Activated naive CD4-positive, alpha-beta T cell treated with anti-CD3 and anti-CD28 coated beads, Interleukin-2, amount 10 ng/mL, durations not matched to agents 7 days and 5 days (primary cell): ENCODE measurements around the gene AIP.

Experiments used
- CTCF ChIA-PET: fragments of 350-600 bp; sonication (Branson Sonifier 250); formaldehyde crosslinking; loops from one replicate; lab custom pipeline; 2021; ENCODE audit warnings: antibody characterized with exemption; lab: Charles Lee
- DNase-seq: peaks from one replicate; pipeline ENCODE4 v3.0.0-alpha.2; 2020
- H3K27ac Mint-ChIP-seq: one replicate; pipeline ENCODE4 v1.8.0; 2021; ENCODE audit warnings: mild to moderate bottlenecking, moderate library complexity, mixed read lengths
- H3K27me3 Mint-ChIP-seq: one replicate; pipeline ENCODE4 v1.8.0; 2021; ENCODE audit warnings: mild to moderate bottlenecking, mixed read lengths
- H3K36me3 Mint-ChIP-seq: one replicate; pipeline ENCODE4 v1.8.0; 2021; ENCODE audit warnings: mixed read lengths
- H3K4me1 Mint-ChIP-seq: one replicate; pipeline ENCODE4 v1.8.0; 2021; ENCODE audit warnings: mixed read lengths
- H3K4me3 Mint-ChIP-seq: one replicate; pipeline ENCODE4 v1.8.0; 2021; ENCODE audit warnings: mild to moderate bottlenecking, moderate library complexity, mixed read lengths
- H3K9me3 Mint-ChIP-seq: one replicate; pipeline ENCODE4 v1.8.0; 2021; ENCODE audit warnings: mixed read lengths

Gene AIP

DNA sequence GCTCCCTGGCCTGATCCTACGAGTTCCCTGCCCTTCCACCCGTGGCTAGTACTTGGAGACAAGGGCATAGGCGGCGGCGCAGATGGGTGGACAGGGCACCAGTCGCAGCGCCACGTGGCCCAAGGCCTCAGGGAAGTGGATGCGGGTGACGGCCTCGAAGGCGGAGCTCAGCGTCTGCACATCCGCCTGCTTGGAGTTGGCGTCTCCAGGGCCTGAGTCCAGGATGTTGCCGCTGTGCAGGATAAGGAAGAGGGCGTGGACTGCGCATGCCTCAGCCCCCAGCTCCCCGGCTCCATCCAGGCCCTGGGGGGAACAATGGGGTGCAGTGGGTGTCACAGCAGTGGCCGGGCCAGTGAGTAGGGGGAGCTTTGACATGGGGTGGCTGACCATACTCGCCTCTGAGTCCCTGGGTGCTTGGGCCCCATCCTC, 15.7 kb downstream of the AIP start:
- H3K27ac Mint-ChIP-seq, result no peak overlapping the region
- H3K36me3 Mint-ChIP-seq, result peaks cover 36% of the 10 kb centered on the region
- H3K4me1 Mint-ChIP-seq, result peaks cover 20% of the 10 kb centered on the region
- H3K9me3 Mint-ChIP-seq, result no peaks in the 10 kb centered on the region
- CTCF ChIA-PET, result no interaction called here
- no peak for DNase-seq
- no peaks in the 10 kb centered on the region for H3K27me3 Mint-ChIP-seq
- no peak overlapping the region for H3K4me3 Mint-ChIP-seq

DNA sequence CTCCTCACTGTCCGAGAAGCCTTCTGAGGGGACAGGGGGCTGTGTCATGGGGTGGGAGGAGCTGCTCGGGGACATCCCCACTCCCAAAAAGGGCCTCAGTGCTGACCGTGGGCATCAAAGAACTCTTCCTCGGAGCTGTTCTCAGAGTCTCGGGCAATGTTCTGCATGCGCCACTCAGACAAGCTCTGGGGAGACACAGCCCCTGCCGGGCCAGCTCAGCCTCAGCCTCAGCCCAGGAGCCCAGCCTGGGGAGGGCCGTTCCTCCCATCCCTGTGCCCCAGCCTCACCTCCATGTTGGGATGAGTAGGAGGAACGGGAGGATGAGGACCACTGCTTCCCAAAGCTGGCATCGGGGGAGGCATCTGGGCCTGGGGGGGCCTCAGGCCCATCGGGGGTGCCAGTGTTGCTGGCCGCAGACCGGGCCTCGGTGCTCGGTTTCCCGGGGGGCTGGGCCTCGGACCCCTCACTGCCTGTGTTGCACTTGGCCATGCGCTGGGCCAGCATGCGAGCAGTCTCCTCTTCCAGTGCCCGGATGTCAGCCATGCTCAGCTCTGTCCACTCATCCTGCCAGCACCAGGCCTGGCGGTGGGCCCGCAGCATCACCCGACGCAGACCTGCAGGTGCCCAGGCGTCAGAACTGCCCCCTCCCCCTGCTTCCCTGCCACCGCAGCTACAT, 17.1 kb downstream of the AIP start:
- peaks cover 26% of the 10 kb centered on the region for H3K4me1 Mint-ChIP-seq
- peaks cover 33% of the 10 kb centered on the region for H3K36me3 Mint-ChIP-seq
- H3K9me3 Mint-ChIP-seq, result no peaks in the 10 kb centered on the region
- CTCF ChIA-PET, result no interaction called here
- H3K27me3 Mint-ChIP-seq, result no peaks in the 10 kb centered on the region
- H3K27ac Mint-ChIP-seq, result no peak overlapping the region
- H3K4me3 Mint-ChIP-seq, result no peak overlapping the region
- no peak for DNase-seq

DNA sequence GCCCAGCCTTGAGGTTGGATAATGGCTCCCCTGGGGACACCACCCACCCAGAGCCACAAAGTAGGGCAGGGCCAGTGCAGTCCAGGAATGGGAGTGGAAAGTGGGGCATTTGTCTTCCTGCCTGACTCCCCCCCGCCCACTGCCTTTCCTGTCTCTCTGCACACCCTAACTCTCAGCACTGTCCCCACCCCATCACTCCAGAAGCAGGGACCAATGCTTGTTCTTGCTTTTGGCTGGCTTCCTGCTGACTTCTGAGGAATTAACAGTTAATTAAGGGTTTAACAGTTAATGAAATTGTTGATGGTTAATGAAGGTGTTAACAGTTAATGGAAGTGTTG, 17.6 kb downstream of the AIP start:
- CTCF ChIA-PET, result no interaction called here
- H3K9me3 Mint-ChIP-seq, result no peaks in the 10 kb centered on the region
- H3K4me3 Mint-ChIP-seq, result no peak overlapping the region
- peaks cover 27% of the 10 kb centered on the region for H3K4me1 Mint-ChIP-seq
- peak overlapping the region; percentile 13 for H3K27ac Mint-ChIP-seq
- no peaks in the 10 kb centered on the region for H3K27me3 Mint-ChIP-seq
- no peak for DNase-seq
- peaks cover 33% of the 10 kb centered on the region for H3K36me3 Mint-ChIP-seq

DNA sequence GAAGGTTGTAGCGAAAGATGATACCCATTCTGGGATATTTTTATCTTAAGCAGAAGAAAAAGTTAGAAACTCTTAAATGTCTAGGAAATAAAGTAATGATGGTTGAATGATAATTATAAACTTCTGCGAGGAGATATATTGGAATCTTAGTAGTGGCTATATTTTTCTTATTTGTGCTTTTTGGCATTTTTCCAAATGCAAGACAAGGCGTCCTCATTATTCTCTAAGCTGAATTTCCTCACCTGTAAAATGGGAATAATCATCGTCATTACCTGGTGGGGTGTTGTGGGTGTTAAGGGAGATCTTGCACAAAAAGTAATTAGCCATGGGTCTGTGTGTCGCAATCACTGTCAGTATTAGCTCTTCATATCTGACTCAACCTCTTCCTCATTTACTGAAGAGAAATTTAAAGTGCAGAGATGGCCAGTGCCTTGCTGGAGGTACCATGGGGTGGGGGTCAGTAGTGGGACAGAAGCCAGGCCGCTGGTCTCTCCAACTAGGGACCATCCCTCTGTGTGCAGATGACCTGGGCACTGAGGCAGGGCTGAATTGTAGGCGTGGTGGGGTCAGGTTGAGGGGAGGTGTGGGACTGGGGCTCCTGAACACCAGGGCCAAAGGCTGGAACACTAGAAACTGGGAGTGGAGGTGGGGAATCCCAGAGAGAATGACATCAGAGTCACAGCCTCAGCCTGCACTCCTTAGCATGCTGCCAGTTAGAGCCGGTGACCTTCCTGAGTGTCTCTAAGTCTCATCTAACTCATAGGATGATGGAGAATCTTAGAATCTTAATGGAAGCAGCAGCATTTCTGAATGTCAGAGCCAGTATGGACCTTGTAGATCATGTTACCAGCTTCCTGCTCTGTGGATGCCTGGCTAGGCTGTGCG, 18.2 kb downstream of the AIP start:
- H3K36me3 Mint-ChIP-seq, result peaks cover 27% of the 10 kb centered on the region

DNA sequence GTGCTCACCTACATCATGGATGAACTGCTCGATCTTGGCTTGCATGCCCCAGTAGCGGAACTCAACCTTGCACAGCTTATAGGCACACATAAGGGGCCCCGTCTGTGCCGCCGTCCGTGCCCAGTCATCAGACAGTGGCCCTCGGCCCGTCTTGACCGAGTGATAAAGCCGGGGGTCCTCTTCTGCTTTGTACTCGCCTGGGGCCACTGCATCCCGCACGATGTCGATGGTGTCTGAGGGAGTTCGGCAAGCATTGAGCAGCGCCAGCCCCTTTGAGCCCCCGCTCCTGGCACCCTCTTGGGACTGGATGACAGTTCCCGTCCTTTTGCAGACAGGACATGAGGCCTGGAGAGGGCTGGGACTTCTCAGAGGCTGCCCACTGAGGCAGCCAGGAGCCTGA, 19.0 kb downstream of the AIP start:
- peaks cover 41% of the 10 kb centered on the region for H3K4me1 Mint-ChIP-seq
- no peak overlapping the region for H3K27ac Mint-ChIP-seq
- H3K27me3 Mint-ChIP-seq, result no peaks in the 10 kb centered on the region
- H3K9me3 Mint-ChIP-seq, result no peaks in the 10 kb centered on the region
- DNase-seq, result no peak
- no peak overlapping the region for H3K4me3 Mint-ChIP-seq
- CTCF ChIA-PET, result no interaction called here
- H3K36me3 Mint-ChIP-seq, result peaks cover 30% of the 10 kb centered on the region

More for the DNA sequence above, 18.2 kb downstream of the AIP start:
- Mint-ChIP-seq H3K27ac (peak overlapping the region; percentile 13), H3K4me1 (peaks cover 34% of the 10 kb centered on the region), H3K9me3 (no peaks in the 10 kb centered on the region), H3K4me3 (no peak overlapping the region), H3K27me3 (no peaks in the 10 kb centered on the region)
- no peak for DNase-seq
- CTCF ChIA-PET, result no interaction called here

DNA sequence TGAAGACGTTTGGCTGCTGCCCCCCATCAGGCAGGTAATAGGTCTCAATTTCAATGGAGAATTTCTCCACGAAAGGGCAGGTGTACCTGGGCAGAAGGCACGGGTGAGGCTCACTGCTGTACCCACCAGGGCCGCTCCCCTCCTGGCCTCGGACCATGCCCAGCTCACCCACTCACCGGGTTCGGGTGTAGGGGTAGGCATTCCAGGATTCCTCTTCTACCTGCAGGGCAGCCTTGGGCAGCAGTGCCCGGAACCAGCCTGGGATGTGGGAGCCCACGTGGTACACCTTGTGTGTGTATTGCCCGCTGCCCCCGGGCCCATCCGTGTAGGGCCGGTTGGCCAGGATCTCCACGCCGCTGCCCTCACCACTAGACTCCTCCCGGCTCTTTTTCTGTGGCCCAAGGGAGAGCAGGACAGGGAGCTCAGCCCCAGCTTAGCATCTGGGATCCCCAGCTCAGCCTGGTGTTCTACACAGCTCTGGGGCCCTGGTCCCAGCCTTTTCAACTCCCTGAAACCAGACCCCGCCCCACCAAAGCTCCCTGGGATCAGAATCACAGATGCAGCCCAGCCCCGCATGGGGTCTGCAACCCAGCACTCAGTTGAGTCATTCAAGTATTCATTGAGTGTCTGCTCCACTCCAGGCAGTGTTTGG, 19.6 kb downstream of the AIP start:
- Mint-ChIP-seq H3K27me3 (no peaks in the 10 kb centered on the region), H3K27ac (no peak overlapping the region), H3K36me3 (peaks cover 34% of the 10 kb centered on the region), H3K9me3 (no peaks in the 10 kb centered on the region), H3K4me3 (peak overlapping the region; percentile 53), H3K4me1 (peaks cover 47% of the 10 kb centered on the region)
- DNase-seq, result no peak
- CTCF ChIA-PET, result no interaction called here

DNA sequence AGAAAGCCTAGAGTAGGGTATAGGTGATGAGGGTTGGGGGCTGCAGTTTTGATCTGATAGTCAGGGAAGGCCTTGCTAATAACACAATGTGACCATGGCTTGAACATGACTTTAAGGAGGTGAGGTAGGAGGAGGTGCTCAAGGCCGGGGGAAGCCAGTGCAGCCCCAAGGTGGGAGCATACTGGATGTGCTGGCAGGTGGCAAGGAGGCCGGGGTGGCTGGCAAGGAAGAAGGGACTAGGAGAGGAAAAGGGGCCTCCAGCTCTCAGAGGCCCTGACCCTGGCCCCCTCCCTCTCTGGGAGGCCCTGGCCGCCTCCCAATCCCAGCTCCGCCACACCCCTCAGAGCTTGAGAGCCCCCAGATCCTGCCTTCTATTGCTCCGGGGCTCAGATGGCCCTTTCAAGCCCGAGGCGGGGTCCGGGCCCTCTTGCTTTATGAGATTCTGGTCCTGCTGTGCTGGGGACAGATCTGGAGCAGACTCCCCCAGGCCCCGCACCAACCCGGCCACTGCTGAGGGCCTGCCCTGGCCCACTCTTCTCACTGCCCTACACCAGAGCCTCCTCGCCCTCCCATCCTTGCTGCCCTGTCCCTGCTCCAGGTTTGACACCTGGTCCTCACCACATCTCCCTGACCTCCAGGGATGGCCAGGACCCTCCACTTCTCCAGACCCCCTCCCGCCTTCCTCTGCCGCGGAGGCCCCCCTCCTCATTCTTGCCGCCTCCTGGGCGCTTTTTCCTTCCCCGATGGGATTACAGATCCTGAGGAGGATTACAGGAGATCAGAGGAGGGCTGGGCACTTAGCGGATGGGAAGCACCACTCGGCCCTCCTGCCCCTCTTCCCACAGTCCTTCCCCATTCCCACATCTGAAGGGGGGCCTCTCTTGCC, 20.5 kb downstream of the AIP start:
- DNase-seq, result no peak
- Mint-ChIP-seq H3K27ac (no peak overlapping the region), H3K9me3 (no peaks in the 10 kb centered on the region), H3K4me1 (peaks cover 47% of the 10 kb centered on the region), H3K4me3 (peak overlapping the region; percentile 68), H3K27me3 (no peaks in the 10 kb centered on the region), H3K36me3 (peaks cover 34% of the 10 kb centered on the region)
- CTCF ChIA-PET, result no interaction called here

DNA sequence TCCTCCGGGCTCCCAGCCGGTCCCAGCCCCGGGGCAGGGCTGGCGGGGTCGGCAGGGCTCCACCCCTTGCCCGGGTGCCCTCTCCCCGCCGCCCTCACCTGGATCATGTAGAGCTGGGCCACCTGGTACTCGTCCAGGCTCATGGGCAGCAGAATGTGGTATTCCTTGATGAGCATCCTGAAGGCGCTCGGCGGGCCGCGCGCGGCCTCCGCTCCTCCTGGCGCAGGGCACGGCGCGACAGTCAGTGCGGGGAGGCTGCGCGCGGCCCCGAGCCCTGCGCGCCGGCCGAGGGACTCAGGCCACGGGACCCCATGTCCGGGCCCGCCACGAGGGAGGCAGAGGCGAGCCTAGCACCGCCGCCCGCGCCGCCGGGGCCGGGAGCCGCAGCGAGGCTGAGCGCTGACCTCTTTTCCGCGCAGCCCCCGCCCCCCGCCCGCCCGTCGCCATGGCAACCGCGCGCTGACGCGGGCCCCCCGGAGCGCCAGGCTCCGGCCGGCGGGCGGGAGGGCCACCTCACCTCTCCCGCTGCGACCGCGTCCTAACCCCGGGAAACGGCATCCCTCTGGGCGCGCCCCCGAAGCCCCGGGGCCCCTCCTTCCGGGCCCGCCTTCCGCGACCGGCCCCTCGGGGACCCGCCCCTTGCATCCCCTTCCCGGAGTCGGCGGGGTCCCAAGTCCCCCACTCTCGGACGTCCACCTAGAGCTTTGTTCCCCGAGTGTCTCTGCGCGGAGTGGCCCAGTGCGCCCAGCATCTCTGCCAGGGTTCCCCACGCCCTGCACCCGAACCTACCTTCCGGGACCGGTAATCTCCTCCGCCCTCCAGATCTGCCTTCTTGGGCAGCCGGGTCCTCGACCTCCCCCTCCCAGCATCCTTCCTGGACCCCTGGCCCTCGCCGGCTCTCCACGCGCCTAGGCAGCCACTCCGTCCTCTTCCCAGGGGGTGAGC, 21.5 kb downstream of the AIP start:
- H3K4me3 Mint-ChIP-seq, result peak overlapping the region; percentile 92
- peaks cover 4% of the 10 kb centered on the region for H3K27me3 Mint-ChIP-seq
- DNase-seq, result peak; percentile 64
- H3K4me1 Mint-ChIP-seq, result peaks cover 56% of the 10 kb centered on the region
- CTCF ChIA-PET, result interaction anchor here (1.4 to 1.6 kb wide), 2 partner anchors 103 to 112 kb away, joined by 4 to 14 read pairs; partner anchors contain the start of gene PPP1CA
- peaks cover 32% of the 10 kb centered on the region for H3K36me3 Mint-ChIP-seq
- no peaks in the 10 kb centered on the region for H3K9me3 Mint-ChIP-seq
- H3K27ac Mint-ChIP-seq, result peak overlapping the region; percentile 86

DNA sequence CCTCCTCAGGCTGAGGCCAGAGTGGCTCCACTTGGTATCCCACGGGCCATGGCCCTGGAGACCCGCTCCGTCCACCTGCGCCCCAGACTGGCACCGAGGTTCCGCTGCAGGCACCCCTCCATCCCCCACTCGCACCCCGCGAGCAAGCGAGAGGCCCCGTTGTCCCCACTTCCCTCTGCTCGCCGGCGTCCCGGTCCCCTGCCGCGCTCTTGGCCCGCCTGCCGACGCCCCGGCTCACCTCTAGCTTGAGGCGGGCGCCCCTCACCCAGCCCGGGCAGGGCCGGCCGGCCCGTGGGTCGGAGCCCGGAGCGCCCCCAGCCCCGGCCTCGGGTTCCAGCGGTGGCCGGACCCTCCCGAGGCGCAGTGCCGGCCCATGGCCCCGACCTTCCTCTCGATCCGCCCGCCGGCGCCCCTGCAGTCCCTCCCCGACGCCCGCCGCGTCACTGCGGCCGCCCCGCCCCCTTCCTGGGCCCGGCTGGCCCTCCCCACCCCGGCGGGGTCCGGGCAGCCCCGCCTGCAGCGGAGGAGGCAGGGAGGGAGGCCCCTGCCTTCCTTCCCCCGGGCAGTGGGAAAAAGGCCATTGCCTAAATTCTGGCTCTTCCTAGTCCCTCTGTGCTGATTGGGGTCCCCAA, 22.2 kb downstream of the AIP start, which contains the start of gene PITPNM1:
Gene PITPNM1, minus strand, starts transcription at position 414 of the 632 bp plus-strand sequence. CDS start 1,183 bp downstream, outside the sequence.
- Mint-ChIP-seq H3K4me1 (peaks cover 59% of the 10 kb centered on the region), H3K36me3 (peaks cover 30% of the 10 kb centered on the region), H3K4me3 (peak within 1 kb of the TSS; percentile 92), H3K27ac (peak within 1 kb of the TSS; percentile 96), H3K9me3 (no peaks in the 10 kb centered on the region), H3K27me3 (peaks cover 10% of the 10 kb centered on the region)
- CTCF ChIA-PET, result interaction anchor here (1.0 to 1.8 kb wide), 9 partner anchors 14 to 159 kb away, joined by 3 to 14 read pairs (median 4); partner anchors contain the start of gene PPP1CA
- peak; percentile 83 for DNase-seq

DNA sequence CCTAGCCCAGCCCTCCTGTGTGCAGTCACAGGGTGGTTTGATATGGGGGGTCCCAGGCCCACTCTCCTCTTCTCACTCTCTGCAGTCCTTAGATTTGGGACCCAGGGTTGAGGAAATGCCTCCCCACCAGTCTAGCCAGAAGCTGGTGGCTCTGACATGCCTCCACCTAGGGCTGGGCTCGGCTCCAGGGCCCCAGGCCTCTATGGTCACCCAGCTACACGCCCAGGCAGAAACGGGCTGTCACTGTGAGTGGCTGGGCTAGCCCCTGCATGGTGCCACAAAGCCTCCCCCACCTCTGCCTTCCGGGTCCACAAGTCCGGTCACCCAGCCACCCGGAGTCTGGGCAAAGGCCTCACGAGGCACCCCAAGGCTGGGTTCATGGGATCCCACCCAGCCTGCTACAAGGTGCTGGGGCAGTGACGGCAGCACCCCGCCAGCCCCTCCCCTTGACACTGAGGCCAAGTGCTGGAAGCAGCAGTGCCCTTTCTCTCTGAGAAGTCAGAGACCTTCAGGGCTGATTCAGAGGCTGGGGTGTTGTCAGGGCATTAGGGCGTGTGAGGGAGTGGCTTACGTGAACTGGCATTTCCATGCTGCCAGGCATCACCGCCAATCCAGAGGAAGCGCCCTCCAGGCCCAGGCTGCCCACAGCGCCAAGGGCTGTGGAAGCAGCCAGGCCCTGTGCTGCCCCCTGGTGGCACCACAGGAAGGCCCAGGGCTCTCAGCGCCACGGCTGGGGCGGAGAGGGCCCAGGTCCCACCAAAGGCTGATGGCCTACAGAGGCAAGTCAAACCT, 23.0 kb downstream of the AIP start:
- peak; percentile 92 for DNase-seq
- Mint-ChIP-seq H3K27me3 (peaks cover 14% of the 10 kb centered on the region), H3K27ac (peak overlapping the region; percentile 96), H3K4me1 (peaks cover 54% of the 10 kb centered on the region), H3K4me3 (peak overlapping the region; percentile 84), H3K9me3 (no peaks in the 10 kb centered on the region), H3K36me3 (peaks cover 23% of the 10 kb centered on the region)
- CTCF ChIA-PET, result interaction anchor here (0.7 to 1.8 kb wide), 12 partner anchors 15 to 160 kb away, joined by 3 to 14 read pairs (median 4); partner anchors contain the start of gene PPP1CA

DNA sequence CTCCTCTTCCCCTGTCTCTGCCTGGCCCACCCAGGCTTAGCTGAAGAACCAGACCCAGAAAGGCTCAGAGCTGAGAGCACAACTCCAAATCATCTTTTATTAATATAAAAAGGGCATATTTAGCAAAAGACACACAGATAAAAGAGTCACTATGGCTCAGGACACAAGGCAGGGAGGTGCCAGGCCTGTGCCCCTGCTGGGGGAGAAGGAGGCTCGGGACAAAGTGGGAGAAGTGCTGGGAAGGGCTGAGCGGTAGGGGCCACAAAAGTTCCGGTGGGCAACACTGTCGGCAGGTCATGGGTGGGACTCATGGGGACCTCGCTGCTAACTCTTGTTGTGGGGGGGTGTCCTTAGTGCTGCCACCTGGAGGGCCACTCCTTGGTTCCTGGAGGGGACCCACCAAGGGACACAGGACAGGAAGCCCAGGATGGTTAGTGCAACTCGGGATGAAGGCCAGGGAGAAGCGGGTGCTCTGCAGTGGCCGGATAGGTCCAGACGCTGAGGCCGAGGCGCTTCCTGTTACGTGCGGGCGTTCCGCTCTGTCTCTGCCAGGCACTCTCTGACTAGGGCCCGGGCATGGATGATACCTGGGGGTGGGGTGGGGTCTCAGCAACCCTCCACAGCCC, 23.7 kb downstream of the AIP start:
- no peaks in the 10 kb centered on the region for H3K9me3 Mint-ChIP-seq
- peak overlapping the region; percentile 96 for H3K27ac Mint-ChIP-seq
- CTCF ChIA-PET, result interaction anchor here (0.7 to 1.8 kb wide), 8 partner anchors 16 to 161 kb away, joined by 3 to 8 read pairs (median 4); partner anchors contain the start of gene PPP1CA
- H3K4me1 Mint-ChIP-seq, result peaks cover 47% of the 10 kb centered on the region
- peak overlapping the region; percentile 84 for H3K4me3 Mint-ChIP-seq
- H3K27me3 Mint-ChIP-seq, result peaks cover 22% of the 10 kb centered on the region
- peaks cover 16% of the 10 kb centered on the region for H3K36me3 Mint-ChIP-seq
- no peak for DNase-seq
